NCI-H187 treated with DMSO at 0.1 percent for 48 hours (cell line): Measurements from ENCODE around the gene ANK3.

Experiments used
- DNase-seq: peaks from one replicate; lab custom pipeline; 2025; lab: John Stamatoyannopoulos, UW

The ANK3 gene

DNA sequence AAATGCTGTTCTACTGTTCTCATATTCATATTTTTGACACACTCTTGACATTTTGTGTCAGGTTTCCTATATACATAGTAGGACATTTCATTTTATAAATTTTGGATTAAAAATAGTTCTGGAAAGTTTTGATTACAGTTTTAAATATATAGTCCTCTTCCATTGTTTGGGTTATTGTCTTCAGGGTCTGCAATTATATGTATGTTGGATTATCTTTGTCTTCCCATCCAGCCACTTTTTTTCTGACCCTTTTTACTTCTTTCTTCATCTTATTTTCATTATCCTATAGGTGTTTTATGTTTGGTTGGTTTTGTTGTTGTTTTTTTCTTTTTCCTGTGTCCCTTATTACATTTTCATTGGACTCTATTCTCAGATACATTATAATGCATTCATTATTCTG, 412.2 kb downstream of the ANK3 start:
- no peak for DNase-seq

GRCh38 chr10:59976909-59977308, 412.8 kb downstream of the ANK3 start:
- DNase-seq: no peak
